GM12873 (cell line): ENCODE data around the gene MYH7.

Source experiments
- TF ChIP-seq, protein P1 (sequence below): IDR thresholded peaks from 2 replicates; pipeline ENCODE4 v1.5.1; 2012; ENCODE audit warnings: low read depth, mild to moderate bottlenecking, moderate library complexity, low read length, control low read depth; ENCODE audit not compliant: insufficient read depth; ENCODE audit errors: missing control alignments

Gene MYH7

DNA sequence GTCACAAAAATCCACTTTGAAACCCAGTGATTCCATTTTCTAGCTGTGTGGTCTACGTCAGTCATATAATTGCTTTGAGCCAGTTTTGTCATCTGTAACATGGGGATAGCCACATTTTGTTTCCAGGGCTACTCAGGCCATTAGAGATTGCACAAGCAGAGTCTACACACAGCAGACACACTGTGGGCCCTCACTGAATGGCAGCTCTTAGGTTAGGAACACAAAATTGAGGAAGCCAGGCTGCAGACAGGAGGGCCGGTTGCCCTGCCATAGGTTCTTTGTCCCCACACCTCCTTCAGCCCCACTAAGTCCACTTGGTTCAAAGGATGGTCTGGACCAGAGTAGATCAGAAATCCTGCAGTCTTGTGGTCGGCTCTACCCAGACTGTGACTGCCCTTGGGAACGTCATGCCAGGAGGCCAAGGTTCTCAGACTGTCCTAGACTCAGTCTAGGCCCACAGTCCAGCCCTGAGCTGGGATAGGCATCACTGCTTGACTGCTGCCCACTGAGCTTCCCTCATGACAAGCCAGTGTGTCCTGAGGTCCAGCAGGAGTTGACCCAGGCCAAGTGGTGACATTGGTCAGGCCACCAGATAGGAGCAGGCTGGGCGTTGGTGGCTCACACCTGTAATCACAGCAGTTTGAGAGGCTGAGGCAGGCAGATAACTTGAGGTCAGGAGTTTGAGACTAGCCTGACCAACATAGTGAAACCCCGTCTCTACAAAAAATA, 3.8 kb upstream of the MYH7 start:
- TF ChIP-seq, protein P1, sequence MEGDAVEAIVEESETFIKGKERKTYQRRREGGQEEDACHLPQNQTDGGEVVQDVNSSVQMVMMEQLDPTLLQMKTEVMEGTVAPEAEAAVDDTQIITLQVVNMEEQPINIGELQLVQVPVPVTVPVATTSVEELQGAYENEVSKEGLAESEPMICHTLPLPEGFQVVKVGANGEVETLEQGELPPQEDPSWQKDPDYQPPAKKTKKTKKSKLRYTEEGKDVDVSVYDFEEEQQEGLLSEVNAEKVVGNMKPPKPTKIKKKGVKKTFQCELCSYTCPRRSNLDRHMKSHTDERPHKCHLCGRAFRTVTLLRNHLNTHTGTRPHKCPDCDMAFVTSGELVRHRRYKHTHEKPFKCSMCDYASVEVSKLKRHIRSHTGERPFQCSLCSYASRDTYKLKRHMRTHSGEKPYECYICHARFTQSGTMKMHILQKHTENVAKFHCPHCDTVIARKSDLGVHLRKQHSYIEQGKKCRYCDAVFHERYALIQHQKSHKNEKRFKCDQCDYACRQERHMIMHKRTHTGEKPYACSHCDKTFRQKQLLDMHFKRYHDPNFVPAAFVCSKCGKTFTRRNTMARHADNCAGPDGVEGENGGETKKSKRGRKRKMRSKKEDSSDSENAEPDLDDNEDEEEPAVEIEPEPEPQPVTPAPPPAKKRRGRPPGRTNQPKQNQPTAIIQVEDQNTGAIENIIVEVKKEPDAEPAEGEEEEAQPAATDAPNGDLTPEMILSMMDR: no peak

DNA sequence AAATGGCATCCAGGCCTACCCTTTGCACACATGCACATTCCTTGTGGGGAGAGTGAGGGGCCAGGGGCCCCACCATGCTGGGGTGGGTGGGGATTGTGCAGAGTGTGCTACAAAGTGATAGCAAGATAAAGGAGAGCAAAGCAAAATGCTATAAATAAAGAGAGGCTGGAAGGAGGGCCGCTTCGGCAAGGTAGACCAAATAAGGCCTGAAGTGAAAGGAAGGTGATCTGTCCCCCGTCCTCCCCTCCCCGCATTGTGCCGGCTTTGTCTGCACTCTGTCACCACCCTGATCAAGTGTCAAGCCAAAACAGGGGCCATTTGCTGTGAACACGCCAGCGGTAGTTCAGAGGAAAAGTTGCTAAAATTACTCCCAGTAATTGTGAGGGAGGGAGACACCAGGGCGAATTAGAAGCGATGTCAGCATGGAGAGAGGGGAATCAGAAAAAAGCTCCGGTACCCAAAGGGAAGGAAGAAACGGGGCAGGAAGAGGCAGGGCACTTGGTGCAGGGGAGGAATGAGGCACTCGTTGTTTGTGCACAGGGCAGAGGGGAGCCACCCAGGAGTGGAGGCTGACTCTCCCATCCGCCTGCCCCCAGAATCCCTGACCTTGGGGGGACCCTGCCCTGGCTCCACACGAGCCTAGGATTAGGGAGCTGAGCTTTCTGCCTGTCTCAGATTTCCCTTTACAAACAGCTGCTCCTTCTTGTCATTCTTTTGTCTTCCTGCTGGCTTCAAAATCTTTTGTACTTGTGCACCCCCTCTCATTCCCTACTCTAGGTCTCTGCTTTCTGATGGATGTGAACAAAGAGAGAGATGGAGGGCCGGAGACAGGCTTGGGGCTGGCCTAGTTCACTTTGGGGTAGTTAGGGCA, 2.9 kb upstream of the MYH7 start:
- TF ChIP-seq, protein P1: no peak

DNA sequence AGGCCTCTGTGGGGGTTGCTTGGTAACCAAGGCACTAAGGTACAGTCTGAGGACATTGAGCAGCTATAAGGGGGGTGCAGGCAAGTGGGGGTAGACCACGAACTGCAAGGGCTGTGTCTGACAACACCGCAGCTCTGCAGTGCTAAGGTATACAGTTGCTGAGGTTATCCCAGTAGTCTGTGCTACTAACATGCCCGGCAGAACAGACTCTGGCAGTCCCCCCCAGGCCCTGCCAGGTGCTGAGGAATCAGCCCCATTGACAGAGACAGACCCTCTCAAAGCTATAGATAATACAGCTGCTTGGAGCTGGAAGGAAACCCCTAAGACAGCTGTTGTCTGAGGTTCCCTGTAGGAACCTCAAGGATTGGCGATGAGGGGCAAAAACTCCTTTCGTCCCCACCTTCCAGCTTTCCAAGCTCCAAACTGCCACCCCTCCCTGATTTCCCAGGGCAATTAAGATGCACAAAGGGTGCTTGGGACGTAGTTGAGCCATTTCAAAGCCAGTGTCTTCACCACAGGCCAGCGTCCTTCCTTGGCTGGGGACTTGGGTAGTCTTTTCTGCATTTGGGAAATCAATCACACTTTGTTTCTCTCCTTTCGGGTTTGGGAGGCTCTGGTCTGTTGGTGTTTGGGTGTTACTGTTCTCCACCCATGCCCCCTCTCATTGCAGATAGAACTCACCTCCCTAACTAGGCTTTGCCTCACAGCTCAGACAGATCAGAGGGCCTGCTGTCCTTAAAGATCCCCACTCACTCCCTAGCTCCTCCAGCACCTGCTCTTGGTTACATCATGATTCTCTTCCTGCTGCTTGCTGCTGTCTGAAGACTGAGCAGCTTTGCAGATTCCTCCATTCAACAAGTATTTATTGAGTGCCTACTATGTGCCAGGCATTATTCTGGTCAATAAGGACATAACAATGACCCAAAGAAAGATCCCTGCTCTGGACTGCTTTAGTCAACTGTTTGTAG, 2.0 kb upstream of the MYH7 start:
- TF ChIP-seq, protein P1: no peak

DNA sequence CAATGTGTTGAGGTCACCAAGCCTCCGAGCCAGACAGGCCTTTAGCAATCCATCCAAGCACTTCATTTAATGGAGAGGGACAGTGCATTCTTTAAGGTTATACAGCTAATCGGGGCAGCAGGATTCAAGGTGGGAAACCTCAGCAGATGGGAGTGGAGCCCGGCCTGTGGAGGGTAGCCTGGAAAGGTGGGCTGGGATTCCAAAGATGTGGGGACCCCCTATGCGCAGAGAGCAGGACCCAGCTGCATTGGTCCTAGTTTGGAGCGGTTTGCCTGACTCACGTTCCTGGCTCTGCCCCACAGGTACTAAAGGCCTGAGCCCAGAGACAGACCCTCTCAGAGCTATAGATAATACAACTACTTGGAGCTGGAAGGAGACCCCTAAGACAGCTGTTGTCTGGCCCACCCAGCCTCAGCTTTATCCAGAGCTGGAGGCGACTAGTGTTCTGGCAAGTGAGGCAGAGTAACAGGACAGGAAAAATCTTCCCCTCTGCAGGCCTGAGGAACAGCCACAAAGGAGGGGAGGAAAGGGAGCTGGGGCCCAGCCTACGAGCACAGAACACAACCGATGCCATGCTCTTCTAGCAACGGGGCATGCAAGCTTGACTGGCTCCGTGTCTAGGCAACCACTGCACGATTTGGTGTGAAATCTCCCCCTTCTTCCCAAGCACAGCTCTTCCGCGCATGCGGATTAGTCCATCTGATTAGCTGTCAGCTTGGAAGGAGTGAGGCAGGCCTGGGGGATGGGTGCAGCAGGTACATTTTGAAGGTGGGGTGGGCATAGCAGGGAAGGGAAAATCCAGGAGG, 1.1 kb upstream of the MYH7 start:
- TF ChIP-seq, protein P1: no peak

DNA sequence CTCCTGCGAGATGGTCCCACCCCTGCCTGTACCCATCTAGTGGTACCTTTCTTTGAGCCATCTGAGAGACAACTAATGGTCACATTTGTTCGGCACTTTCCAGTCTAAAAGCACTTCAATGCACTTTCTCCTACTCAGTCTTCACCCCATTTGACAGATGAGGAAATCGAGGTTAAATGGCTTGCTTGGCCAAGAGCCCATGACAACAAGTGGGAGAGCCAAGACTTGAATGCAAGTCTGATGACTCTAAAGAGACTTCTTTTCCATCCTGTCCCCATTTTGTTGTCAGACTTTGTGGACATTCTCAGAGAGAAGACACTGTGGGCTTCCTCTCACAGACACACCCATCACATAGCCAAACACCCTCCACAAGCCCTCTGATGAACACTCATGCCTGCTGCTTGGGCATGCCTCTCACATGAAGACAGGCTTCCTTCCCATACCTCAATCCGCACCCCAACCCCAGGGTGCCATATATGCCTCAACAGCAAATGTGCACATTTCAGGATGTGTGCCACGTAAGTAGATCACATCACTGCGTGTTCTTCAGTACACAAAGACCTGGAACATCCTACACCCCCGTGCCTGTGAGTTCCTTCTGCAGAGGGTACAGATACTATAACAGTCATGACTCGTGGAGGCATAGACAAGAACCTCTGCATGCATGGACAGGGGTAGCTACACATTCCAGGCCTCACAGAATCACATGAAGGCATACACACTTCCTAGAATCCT, 805 bp downstream of the MYH7 start:
- TF ChIP-seq, protein P1: no peak

DNA sequence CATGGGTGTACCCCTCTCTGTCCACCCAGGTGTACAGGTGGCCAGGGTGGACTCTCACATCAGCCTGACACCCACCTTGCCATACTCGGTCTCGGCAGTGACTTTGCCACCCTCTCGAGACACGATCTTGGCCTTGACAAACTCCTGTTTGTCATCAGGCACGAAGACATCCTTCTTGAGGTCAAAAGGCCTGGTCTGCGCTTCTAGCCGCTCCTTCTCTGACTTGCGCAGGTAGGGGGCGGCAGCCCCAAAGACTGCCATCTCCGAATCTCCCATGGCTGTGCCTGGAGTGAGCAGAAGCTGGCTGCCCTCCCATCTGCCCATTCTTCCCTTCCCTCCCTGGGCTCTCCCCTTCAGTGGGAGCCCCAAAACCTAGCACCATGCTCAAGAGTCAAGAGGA, 2.0 kb downstream of the MYH7 start:
- TF ChIP-seq, protein P1: no peak
